Heart left ventricle (tissue), 16 donors: Measurements from ENCODE around the gene WFS1. TPM values are rescaled to one million over a fixed set of nuclear protein-coding genes. Genes with fewer than 3 reads are reported as not detected.
A peak's percentile ranks its signal among the peaks of the same experiment; 100 is the strongest.

Experiments
- ATAC-seq, 4 donors: fragments of 200-7000 bp; cut with Tn5 transposase; one replicate each; pipeline ENCODE4 v1.9.1; 2020 to 2022; ENCODE audit warnings: moderate library complexity in 4 of 4, mild to moderate bottlenecking in 3 of 4, moderate number of reproducible peaks in 1 of 4
- DNase-seq, 5 donors: peaks; one replicate each; pipeline ENCODE4 v3.0.0-alpha.2; 2020
- H3K27ac ChIP-seq, 12 donors: fragments of 200-600 bp; sonication (generic) in 4 of 12; one replicate each; pipeline versions ENCODE4 v1.5.0 to v1.8.0; 2016 to 2022; ENCODE audit warnings: mild to moderate bottlenecking in 2 of 12
- H3K27me3 ChIP-seq, 9 donors: fragments of 200-600 bp; sonication (generic) in 2 of 9; one replicate each; pipeline versions ENCODE4 v1.5.1 to v1.8.0; 2016 to 2022; ENCODE audit warnings: mild to moderate bottlenecking in 3 of 9
- H3K36me3 ChIP-seq, 9 donors: fragments of 200-600 bp; sonication (generic) in 2 of 9; one replicate each; pipeline versions ENCODE4 v1.5.0 to v1.8.0; 2018 to 2022; ENCODE audit warnings: mild to moderate bottlenecking in 2 of 9
- H3K4me1 ChIP-seq, 12 donors: fragments of 200-600 bp; sonication (generic) in 4 of 12; one replicate each; pipeline versions ENCODE4 v1.5.0 to v1.8.0; 2016 to 2022; ENCODE audit warnings: mild to moderate bottlenecking in 3 of 12
- H3K4me3 ChIP-seq, 12 donors: fragments of 200-600 bp; sonication (generic) in 4 of 12; one replicate each; pipeline versions ENCODE4 v1.5.0 to v1.8.0; 2017 to 2022; ENCODE audit warnings: mild to moderate bottlenecking in 9 of 12, moderate library complexity in 4 of 12
- H3K9me3 ChIP-seq, 12 donors: fragments of 200-600 bp; sonication (generic) in 4 of 12; one replicate each; pipeline versions ENCODE4 v1.5.0 to v1.8.0; 2016 to 2022; ENCODE audit warnings: mild to moderate bottlenecking in 1 of 12
- CTCF ChIP-seq, 12 donors: fragments of 200-600 bp; sonication (generic) in 4 of 12; IDR thresholded peaks; one replicate each; pipeline versions ENCODE4 v1.5.0 to v1.8.0; 2018 to 2022; ENCODE audit warnings: antibody characterized with exemption in 12 of 12, mild to moderate bottlenecking in 5 of 12
- POLR2A ChIP-seq, 2 donors: fragments of 450-650 bp; IDR thresholded peaks; one replicate each; pipeline ENCODE4 v1.6.1; 2017; ENCODE audit warnings: antibody characterized with exemption in 2 of 2, mild to moderate bottlenecking in 2 of 2, moderate library complexity in 2 of 2
- WGBS, 4 donors: extraction: QIAGEN DNeasy Blood & Tissue Kit in 2 of 4; methylation state at CpG; one replicate each; pipeline versions ENCODE4 v1.1.5 to v1.1.7; 2013 to 2018; 5-methylcytosine and 5-hydroxymethylcytosine counted together
- intact Hi-C, 10 donors: fragments of 100-400 bp; cut with DNase I; formaldehyde crosslinking; loops; one replicate each; pipeline versions ENCODE4 v1.11.1 to v1.14.2; 2022
- polyA plus RNA-seq, 2 donors: library from polyadenylated mRNA; stranded (reverse); fragments of 200-250 nt; gene quantifications; one replicate each; pipeline ENCODE4 v1.2.3, GENCODE V29; 2013
- total RNA-seq, 9 donors: library from RNA; depleted of rRNA in 2 of 9; stranded (reverse); fragments of >200 nt in 2 of 9; fragmentation: NEBNext Ultra II Directional in 3 of 9; extraction: Animal tissue kit (Norgen Biotek cat#: 25700) in 3 of 9; gene quantifications; one replicate each; pipeline versions ENCODE4 v1.1.0 to v1.2.4, GENCODE V29; 2016 to 2023
- donor health status: ischemic (EF 13 %, LVEDD 7.1; RV severe dilation, severe dysfunction).
- donor health status: healthy with polysubstance abuse.
- donor health status: DM: no; HTN: yes; CAD: no.
- donor health status: DM: no; HTN: no; CAD: no.
- donor health status: ischemic (EF 25% LVEDD 6.9; RV normal size, moderate dysfunction).
- donor health status: ischemic (EF 25% LVEDD 5.7; RV mildly dilated, moderate dysfunction).
- donor health status: healthy.
- donor health status: DM: yes; HTN: yes; CAD: no.
- donor health status: ischemic (EF 35%, LVEDD 5.7; RV mildly dilated, moderate dysfunction).
- donor health status: nonischemic (EF 11% LVEDD 7.7; RV severe dilation, severe dysfunction).
- donor health status: DM: yes; HTN: yes; CAD: no.
- donor health status: PGD.
- donor health status: ischemic (EF 29% LVEDD 5.4; RV normal size, mild dysfunction).
- donor health status: nonischemic (EF 23%, LVEDD 6.1; RV moderate dilation, normal function).

Gene WFS1
- total and polyA plus RNA-seq, 11 donors = 44.8 to 202 (median 73.2) TPM

DNA sequence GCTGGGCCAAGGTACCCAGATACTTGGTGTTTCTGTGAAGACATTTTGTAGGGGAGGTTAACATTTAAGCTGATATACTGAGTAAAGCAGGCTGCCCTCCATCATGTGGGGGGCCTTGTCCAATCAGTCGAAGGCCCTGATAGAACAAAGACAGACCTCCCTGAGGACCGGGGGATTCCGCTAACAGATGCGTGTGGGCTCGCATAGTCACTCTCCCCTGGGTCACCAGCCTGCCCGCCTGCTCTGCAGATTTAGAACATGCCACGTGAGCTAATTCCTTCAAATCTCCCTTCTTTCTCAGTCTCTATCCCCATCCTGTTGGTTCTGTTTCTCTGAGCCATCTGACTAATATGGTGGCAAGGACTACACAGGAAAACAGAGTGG lies 60.7 kb downstream of the WFS1 start:
- DNase-seq = peak in 1 of 5 donors; percentile 36
- ATAC-seq = no peak
- Histone ChIP-seq H3K9me3 (peaks cover 0 to 5% (median 0%) of the 10 kb centered on the region in 12 donors), H3K27ac (no peak overlapping the region), H3K27me3 (peaks cover 0 to 29% (median 4%) of the 10 kb centered on the region in 9 donors), H3K36me3 (no peaks in the 10 kb centered on the region), H3K4me1 (peaks cover 0 to 5% (median 0%) of the 10 kb centered on the region in 12 donors), H3K4me3 (no peak overlapping the region)
- intact Hi-C loops = loop anchor here in 6 of 10 donors (5.0 kb wide), 2 partner anchors 212 to 217 kb away; no protein-coding TSS in a partner anchor
- TF ChIP-seq CTCF (IDR thresholded peaks at IDR 0.05) (no peak), POLR2A (IDR thresholded peaks at IDR 0.05) (no peak)
- WGBS, 4 donors = 79 to 85% (median 83%) methylated on average over 7 of the region's 7 CpGs

- Histone ChIP-seq H3K9me3 (peaks cover 0 to 5% (median 0%) of the 10 kb centered on the region in 12 donors), H3K27me3 (peaks cover 0 to 29% (median 5%) of the 10 kb centered on the region in 9 donors), H3K27ac (no peak overlapping the region), H3K4me1 (no peaks in the 10 kb centered on the region), H3K4me3 (no peak overlapping the region), H3K36me3 (no peaks in the 10 kb centered on the region)
- intact Hi-C loops = loop anchor here in 6 of 10 donors (5.0 kb wide), 2 partner anchors 211 to 216 kb away; no protein-coding TSS in a partner anchor
- TF ChIP-seq POLR2A (IDR thresholded peaks at IDR 0.05) (no peak), CTCF (IDR thresholded peaks at IDR 0.05) (peak; percentile 29 to 56 (median 42))
- no peak for ATAC-seq
- DNase-seq = peak in 1 of 5 donors; percentile 23
- 77 to 84% (median 80%) methylated on average over 8 of the region's 8 CpGs for WGBS, 4 donors
Measured at GRCh38 chr4:6331018-6331417, 61.4 kb downstream of the WFS1 start.

DNA sequence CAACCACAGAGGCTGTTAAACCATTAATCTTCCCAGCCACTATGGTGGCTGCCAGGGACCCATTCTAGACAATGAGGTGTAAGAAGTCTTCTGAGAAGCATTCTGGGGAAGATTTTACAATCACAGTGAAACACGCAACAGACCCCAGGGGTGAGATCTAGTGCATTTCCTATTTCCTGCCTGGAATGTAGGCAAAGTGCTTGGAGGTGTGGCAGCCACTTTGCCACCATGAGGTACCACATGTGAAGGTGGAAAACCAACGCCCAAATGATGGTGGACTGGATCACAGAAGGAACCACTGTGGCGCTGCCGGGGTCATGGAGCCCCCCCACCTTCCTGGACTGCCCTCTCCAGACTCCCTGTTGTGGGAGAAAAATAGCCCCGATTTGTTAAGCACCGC lies 61.8 kb downstream of the WFS1 start:
- Histone ChIP-seq H3K4me3 (no peak overlapping the region), H3K36me3 (no peaks in the 10 kb centered on the region), H3K4me1 (no peaks in the 10 kb centered on the region), H3K27me3 (peaks cover 0 to 29% (median 5%) of the 10 kb centered on the region in 9 donors), H3K27ac (no peak overlapping the region), H3K9me3 (peaks cover 0 to 5% (median 0%) of the 10 kb centered on the region in 12 donors)
- DNase-seq = peak in 1 of 5 donors; percentile 20
- no peak for ATAC-seq
- WGBS, 4 donors = 87 to 95% (median 92%) methylated on average over 6 of the region's 6 CpGs
- TF ChIP-seq POLR2A (IDR thresholded peaks at IDR 0.05) (no peak), CTCF (IDR thresholded peaks at IDR 0.05) (no peak)
- intact Hi-C loops = loop anchor here in 6 of 10 donors (5.0 kb wide), 2 partner anchors 211 to 216 kb away; no protein-coding TSS in a partner anchor

DNA sequence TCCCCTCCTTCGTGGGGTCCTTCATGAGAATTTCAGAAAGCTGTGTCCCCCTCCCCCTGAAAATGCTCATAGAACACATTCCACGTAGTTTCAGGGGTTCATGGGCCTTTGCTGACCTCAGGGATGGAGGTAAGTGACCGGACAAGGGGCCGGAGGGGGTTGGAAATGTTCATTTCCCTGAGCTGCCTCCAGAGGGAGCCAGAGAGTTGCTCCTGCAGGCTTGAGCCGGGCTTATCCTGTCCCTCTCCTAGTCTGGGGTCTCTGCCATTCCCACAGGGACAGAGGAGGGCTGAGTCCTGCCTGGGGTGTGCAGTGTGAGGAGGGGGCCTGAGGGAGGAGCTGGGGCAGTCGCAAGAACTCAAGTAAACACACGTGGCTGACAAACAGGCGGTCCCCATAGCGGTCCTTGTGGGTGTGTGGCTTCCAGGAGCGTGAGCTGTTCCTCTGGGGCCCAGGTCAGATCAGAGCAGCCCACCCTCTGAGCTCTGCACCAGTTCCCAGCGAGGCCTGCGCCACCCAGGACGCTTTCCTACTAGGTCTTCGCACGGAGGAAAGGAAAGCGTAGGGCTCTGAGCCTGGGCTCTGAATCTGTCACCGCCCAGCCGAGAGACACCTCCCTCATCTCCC lies 62.5 kb downstream of the WFS1 start:
- Histone ChIP-seq H3K27ac (no peak overlapping the region), H3K36me3 (no peaks in the 10 kb centered on the region), H3K4me3 (no peak overlapping the region), H3K27me3 (peaks cover 0 to 29% (median 6%) of the 10 kb centered on the region in 9 donors), H3K9me3 (peaks cover 0 to 5% (median 0%) of the 10 kb centered on the region in 12 donors), H3K4me1 (no peaks in the 10 kb centered on the region)
- TF ChIP-seq POLR2A (IDR thresholded peaks at IDR 0.05) (no peak), CTCF (IDR thresholded peaks at IDR 0.05) (peak; percentile 46 to 75 (median 66))
- peak in 2 of 4 donors; percentile 22 to 29 for ATAC-seq
- peak in 1 of 5 donors; percentile 56 for DNase-seq
- intact Hi-C loops = loop anchor here in 7 of 10 donors (2.0 to 5.0 kb wide), 3 partner anchors 210 to 215 kb away; no protein-coding TSS in a partner anchor
- 37 to 50% (median 47%) methylated on average over 16 to 18 of the region's 18 CpGs for WGBS, 4 donors
